Esophagus muscularis mucosa (tissue), 4 donors: ENCODE measurements around the gene GPR18.

Experiments
- EP300 ChIP-seq: sonication (generic); formaldehyde crosslinking; IDR thresholded peaks from one replicate; pipeline ENCODE4 v1.6.1; 2017; ENCODE audit warnings: antibody characterized with exemption
- POLR2A ChIP-seq: fragments of 450-650 bp; IDR thresholded peaks from one replicate; pipeline ENCODE4 v1.6.1; 2017; ENCODE audit warnings: antibody characterized with exemption, moderate library complexity, mild to moderate bottlenecking, low read depth
- POLR2AphosphoS5 ChIP-seq, 2 donors: sonication (generic); formaldehyde crosslinking; IDR thresholded peaks; one replicate each; pipeline ENCODE4 v1.6.1; 2017; ENCODE audit warnings: antibody characterized with exemption in 2 of 2
- TF ChIP-seq, protein P1 (sequence below), 3 experiments: fragments of 200-600 bp in 2 of 3; fragments of 450-650 bp in 1 of 3; sonication (generic) in 2 of 3; IDR thresholded peaks; one replicate each; pipeline ENCODE4 v1.5.1; 2017 to 2019; ENCODE audit warnings: antibody characterized with exemption in 3 of 3, mild to moderate bottlenecking in 2 of 3, moderate library complexity in 1 of 3

DNA sequence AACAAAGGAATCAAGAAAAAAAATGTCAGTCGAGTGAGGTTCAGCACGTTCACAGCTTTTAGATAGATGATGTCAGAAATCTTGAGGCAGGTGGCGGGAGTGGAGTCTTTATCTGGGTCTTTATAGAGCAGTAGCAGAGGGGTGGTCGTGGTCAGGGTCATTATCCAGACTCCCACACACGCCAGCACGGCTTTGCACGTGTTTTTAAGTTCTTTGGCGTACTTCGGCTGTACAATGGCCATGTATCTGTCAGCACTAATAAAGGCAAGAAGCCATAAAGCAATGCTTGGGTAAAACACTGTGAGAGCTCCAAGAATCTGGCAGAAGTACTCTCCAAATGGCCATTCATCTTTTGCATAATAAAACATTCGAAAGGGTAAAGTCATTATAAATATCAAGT is 2.9 kb downstream of the GPR18 start:
- TF ChIP-seq EP300 = no peak
- TF ChIP-seq POLR2AphosphoS5 (IDR thresholded peaks at IDR 0.05) = no peak
- TF ChIP-seq, protein P1, sequence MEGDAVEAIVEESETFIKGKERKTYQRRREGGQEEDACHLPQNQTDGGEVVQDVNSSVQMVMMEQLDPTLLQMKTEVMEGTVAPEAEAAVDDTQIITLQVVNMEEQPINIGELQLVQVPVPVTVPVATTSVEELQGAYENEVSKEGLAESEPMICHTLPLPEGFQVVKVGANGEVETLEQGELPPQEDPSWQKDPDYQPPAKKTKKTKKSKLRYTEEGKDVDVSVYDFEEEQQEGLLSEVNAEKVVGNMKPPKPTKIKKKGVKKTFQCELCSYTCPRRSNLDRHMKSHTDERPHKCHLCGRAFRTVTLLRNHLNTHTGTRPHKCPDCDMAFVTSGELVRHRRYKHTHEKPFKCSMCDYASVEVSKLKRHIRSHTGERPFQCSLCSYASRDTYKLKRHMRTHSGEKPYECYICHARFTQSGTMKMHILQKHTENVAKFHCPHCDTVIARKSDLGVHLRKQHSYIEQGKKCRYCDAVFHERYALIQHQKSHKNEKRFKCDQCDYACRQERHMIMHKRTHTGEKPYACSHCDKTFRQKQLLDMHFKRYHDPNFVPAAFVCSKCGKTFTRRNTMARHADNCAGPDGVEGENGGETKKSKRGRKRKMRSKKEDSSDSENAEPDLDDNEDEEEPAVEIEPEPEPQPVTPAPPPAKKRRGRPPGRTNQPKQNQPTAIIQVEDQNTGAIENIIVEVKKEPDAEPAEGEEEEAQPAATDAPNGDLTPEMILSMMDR (IDR thresholded peaks at IDR 0.05) = no peak
- no peak for TF ChIP-seq POLR2A
